NCI-H2227 treated with DMSO at 0.1 percent for 48 hours (cell line): Measurements from ENCODE around the gene MYL4.
"Not testable (repeated sequence)": the region's sequence is repeated elsewhere in the genome, so short reads cannot be mapped to it uniquely, and the experiment has no call there.

Experiments used
- DNase-seq: peaks from one replicate; lab custom pipeline; 2025; lab: John Stamatoyannopoulos, UW

Gene MYL4

GRCh38 chr17:47193931-47194511, 15.1 kb upstream of the MYL4 start:
- DNase-seq = no peak

GRCh38 chr17:47197821-47198220, 11.3 kb upstream of the MYL4 start:
- DNase-seq = no peak

DNA sequence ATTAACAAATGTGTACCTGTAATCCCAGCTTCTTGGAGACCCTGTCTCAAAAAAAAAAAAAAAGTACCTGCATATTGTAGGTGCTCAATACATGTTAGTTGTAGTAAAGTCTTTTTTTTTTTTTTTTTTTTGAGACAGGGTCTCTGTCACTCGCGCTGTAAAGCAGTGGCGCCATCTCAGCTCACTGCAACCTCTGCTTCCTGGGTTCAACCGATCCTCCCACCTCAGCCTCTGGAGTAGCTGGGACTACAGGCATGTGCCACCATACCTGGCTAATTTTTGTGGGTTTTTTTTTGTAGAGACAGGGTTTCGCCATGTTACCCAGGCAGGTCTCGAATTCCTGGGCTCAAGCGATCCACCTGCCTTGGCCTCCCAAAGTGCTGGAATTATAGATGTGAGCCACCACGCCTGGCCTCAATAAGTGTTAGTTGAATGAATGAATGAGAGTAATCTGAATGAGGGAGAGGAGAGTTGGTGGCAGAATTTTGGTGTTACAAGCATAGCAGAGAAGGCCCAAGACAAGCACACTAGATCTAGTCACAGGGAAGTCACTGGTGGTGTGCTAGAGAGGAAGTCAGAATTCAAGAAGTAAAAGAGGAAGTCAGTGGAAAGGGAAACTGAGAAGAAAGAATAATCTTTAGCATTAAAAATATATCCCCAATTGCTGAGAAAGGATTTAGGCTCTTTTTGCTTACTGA, 9.4 kb upstream of the MYL4 start:
- no peak for DNase-seq

DNA sequence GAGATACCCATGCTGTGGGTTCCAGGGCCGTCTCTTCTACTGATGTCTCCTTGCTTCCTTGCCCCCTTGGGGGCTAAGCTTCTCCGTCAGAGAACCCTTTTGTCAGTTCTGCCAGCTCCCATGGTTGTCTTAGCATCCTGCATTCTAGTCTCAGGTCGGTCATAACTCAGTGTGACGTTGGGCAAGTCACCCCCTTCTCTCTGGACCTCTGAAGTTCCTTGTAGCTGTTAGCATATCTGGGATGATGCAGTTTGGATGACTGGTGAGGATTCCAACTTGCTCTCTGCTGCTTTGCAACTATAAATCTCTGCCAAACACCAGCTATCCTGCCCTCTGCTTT, 8.9 kb upstream of the MYL4 start:
- DNase-seq = no peak

DNA sequence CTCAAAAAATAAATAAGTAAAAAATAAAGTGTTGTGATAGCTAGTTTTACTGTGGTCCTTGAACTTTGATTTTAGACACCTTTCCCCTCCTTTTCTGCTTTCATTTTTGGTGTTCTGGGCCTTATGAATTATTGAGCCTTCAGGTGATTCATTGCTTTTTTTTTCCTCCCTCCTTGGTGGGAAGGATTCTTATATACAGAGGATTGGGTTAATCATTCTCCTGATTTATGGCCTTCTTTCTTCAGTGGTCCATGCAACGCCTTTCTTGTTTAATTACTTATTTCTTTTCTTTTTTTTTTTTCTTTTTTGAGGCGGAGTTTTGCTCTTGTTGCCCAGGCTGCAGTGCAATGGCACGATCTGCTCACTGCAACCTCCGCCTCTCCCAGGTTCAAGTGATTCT, 8.0 kb upstream of the MYL4 start:
- no peak for DNase-seq

GRCh38 chr17:47203984-47204721, 5.0 kb upstream of the MYL4 start:
- DNase-seq = no peak

DNA sequence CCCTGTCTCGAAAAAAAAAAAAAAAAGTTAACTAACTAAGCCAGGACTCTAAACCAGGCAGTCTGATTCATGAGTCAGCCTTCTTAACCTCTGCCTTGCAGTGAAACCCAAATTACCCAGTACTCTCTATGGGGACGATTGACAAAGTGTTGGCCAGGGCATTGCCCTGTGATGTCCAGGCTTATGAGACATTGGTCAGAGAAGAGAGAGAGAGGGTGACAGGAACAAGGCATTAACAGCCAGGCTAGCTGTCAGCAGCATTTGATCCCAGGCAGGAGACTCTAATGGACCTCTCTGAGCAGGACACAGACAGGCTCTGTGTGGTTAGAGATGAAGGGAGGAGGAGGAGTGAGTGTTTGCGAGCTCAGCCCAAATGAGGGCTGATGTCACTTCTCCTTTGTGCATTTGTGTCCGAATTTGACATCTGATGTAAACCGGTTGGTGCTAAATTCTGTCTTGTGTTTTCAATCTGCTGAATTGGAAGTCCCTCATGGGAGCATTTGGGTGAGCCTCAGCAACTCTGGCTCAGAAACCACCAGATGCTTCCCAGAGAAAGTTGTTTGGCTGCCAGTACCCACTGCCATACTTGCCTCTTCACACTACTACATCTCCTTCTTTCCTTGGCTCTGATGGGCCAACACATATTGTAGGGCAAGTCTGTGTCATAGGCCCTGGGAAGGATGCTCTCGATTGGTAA, 4.3 kb upstream of the MYL4 start:
- DNase-seq = no peak

- DNase-seq = no peak
Observed at GRCh38 chr17:47205419-47205963, 3.7 kb upstream of the MYL4 start.

GRCh38 chr17:47207143-47208067, 1.7 kb upstream of the MYL4 start:
- no peak for DNase-seq

DNA sequence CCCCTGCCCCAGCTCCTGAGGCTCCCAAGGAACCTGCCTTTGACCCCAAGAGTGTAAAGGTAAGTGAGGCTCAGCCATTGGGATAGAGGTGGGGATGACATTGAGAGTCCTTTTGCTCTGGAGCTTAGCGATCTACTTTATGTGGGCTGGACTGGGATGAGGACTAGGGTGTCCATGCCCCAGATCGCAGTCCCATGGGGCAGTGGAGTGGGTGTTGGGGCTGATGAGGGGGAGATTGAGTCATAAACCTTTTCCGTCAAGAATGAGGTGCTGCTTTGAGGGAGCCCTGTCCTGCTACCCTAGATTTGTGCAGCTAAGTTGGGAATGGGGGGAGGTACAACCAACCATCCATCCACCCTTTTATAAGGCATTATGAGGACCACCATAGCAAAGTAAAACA, 351 bp downstream of the MYL4 start:
- DNase-seq = no peak

DNA sequence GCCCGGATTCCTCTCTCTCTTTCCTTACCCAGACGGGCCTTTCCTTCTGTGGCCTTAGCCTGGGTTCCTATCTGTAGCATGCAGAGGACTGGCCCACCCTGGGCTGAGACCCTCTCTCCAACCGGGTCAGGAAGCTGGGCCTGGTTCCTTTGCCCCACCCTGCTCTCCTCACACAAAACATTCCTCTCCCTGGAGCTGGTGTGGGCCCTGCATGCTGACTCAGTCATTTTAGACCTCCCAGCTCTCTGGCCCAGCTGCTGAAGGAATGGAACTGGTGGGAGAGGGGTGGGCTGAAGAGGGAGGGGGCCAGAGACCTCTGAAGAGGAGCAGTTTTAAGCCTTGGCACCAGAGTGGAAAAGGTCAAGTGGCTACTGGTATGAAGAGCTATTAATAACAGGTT, 957 bp downstream of the MYL4 start:
- no peak for DNase-seq

DNA sequence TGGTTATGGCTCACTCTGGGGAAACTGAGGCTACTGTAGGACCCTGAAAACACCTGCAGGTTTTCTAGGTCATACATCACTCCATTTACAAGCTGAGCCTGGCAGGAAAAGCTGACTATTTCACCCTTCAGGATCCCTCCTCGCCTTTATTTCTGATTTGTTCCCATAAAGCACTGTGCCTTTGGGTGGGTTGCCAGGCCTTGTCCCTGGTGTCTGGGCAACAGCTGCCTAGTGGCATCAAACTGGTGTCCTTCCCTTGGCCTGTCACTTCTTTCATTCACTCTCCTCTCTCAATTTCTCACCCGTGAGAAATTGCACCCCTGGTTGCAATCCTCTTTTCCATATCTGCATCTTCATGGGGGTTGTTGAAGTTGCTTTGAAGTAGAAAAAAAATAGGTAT, 1.6 kb downstream of the MYL4 start:
- no peak for DNase-seq

- DNase-seq = no peak
Observed at GRCh38 chr17:47212458-47212857, 3.3 kb downstream of the MYL4 start.

- no peak for DNase-seq
Observed at GRCh38 chr17:47213540-47213939, 4.4 kb downstream of the MYL4 start.

GRCh38 chr17:47214931-47215330, 5.8 kb downstream of the MYL4 start:
- no peak for DNase-seq

GRCh38 chr17:47216821-47217220, 7.7 kb downstream of the MYL4 start:
- DNase-seq = not testable (repeated sequence)

DNA sequence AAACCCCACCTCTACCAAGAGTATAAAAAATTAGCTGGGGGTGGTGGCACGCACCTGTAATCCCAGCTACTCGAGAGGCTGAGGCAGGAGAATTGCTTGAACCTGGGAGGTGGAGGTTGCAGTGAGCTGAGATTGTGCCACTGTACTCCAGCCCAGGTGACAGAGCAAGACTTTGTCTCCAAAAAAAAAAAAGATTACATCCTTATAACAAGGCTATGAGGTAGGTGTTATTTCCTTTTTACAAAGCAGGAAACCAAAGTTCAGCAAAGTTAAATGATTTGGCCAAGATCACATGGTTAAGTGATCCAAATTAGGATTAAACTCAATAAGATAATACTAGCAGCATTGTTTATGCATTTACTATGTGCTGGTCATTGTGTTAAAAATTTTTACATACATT, 8.1 kb downstream of the MYL4 start:
- not testable (repeated sequence) for DNase-seq

GRCh38 chr17:47218896-47219430, 9.8 kb downstream of the MYL4 start:
- DNase-seq = no peak

DNA sequence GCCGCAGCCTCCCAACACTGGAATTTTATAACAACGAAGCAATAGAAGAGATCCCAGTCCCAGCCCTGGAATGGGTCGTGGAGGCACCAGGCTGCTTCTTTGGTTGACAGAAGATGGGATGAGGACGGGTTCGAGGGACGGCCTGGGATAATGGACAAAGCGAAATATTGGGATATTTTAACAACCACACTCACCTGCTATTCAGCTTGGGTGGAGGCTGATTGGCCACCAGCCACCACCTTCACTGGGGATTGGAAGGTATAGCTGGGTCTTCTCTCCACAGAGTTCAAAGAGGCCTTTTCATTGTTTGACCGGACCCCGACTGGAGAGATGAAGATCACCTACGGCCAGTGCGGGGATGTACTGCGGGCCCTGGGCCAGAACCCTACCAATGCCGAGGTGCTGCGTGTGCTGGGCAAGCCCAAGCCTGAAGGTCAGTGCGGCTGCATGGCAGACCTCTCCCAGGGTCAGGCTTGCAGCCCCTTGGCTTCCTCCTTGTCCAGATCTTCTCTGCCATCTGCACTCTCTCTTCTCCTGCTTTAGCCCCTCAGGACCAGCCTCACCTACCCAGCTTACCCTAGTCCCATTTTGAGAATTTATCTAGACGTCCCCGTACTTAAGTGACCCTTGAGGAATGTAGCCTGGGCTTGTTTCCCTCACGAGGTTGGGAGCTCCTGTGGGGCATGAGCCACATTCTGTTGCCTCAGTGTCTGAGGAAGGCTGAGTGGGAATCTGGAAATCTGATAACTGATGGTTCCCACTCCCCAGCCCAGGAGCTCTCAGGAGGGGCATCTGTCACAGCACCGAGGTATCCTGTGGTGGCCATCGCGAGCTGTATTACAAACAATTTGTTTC, 10.7 kb downstream of the MYL4 start:
- no peak for DNase-seq

GRCh38 chr17:47220531-47220999, 11.4 kb downstream of the MYL4 start:
- no peak for DNase-seq
